SK-N-SH (cell line): ENCODE data around the gene ADH1B. TPM values are rescaled to one million over a fixed set of nuclear protein-coding genes. Genes with fewer than 3 reads are reported as not detected.
"Not testable (repeated sequence)": the region's sequence is repeated elsewhere in the genome, so short reads cannot be mapped to it uniquely, and the experiment has no call there.

Source experiments
- CTCF ChIA-PET: fragments of 300-600, 350-600 bp; formaldehyde crosslinking; extraction: SDS; loops from one replicate; lab custom pipeline; 2021; lab: Yijun Ruan, JAX
- POLR2A ChIA-PET: fragments of 350-600 bp; sonication (Branson Sonifier 250); formaldehyde crosslinking; extraction: SDS; loops from one replicate; lab custom pipeline; 2020; ENCODE audit warnings: antibody characterized with exemption, inconsistent platforms; lab: Yijun Ruan, JAX
- DNase-seq: peaks from one replicate; pipeline ENCODE4 v3.0.0; 2012
- H2AFZ ChIP-seq: fragments of 200-600 bp; sonication (generic); 2 replicates; pipeline ENCODE4 v1.8.1; 2016; ENCODE audit warnings: antibody characterized with exemption, mild to moderate bottlenecking, low read depth
- H3F3A ChIP-seq: fragments of 200-600 bp; sonication (generic); replicated peaks from 2 replicates; pipeline ENCODE3; 2016; ENCODE audit warnings: antibody characterized with exemption, mild to moderate bottlenecking; ENCODE audit not compliant: insufficient read depth
- H3K27ac ChIP-seq, 2 experiments: fragments of 200-500 bp in 1 of 2; fragments of 200-600 bp in 1 of 2; sonication (Bioruptor generic) in 1 of 2; sonication (generic), shearing (Covaris generic) in 1 of 2; 2 replicates each; pipeline versions ENCODE4 v1.5.1 to v1.6.1; 2014 to 2016; ENCODE audit warnings: low read depth in 2 of 2, inconsistent platforms in 1 of 2, low read length in 1 of 2, mild to moderate bottlenecking in 1 of 2, mixed read lengths in 1 of 2
- H3K27me3 ChIP-seq: fragments of 200-600 bp; sonication (generic), shearing (Covaris generic); 2 replicates; pipeline ENCODE4 v1.6.1; 2016; ENCODE audit warnings: mixed run types; ENCODE audit not compliant: insufficient read depth
- H3K36me3 ChIP-seq, 2 experiments: fragments of 200-500 bp in 1 of 2; fragments of 200-600 bp in 1 of 2; sonication (Bioruptor generic) in 1 of 2; sonication (generic) in 1 of 2; replicated peaks in 1 of 2; 2 replicates each; pipeline versions ENCODE3 to v1.5.1; 2014 to 2016; ENCODE audit warnings: low read length in 1 of 2, mild to moderate bottlenecking in 1 of 2; ENCODE audit not compliant: insufficient read depth in 2 of 2, control insufficient read depth in 1 of 2
- H3K4me1 ChIP-seq, 2 experiments: fragments of 200-500 bp in 1 of 2; fragments of 200-600 bp in 1 of 2; sonication (Bioruptor generic) in 1 of 2; sonication (generic), shearing (Covaris generic) in 1 of 2; 2 replicates each; pipeline versions ENCODE4 v1.5.1 to v1.6.1; 2014 to 2016; ENCODE audit warnings: low read depth in 1 of 2, low read length in 1 of 2, mixed run types in 1 of 2; ENCODE audit not compliant: insufficient read depth in 2 of 2, control insufficient read depth in 1 of 2
- H3K4me2 ChIP-seq: fragments of 200-600 bp; sonication (generic), shearing (Covaris generic); 2 replicates; pipeline ENCODE4 v1.6.1; 2017; ENCODE audit warnings: mixed run types
- H3K4me3 ChIP-seq, 2 experiments: fragments of 200-500 bp in 1 of 2; fragments of 200-600 bp in 1 of 2; sonication (Bioruptor generic) in 1 of 2; sonication (generic), shearing (Covaris generic) in 1 of 2; 2 replicates each; pipeline versions ENCODE4 v1.5.1 to v1.8.1; 2014 to 2016; ENCODE audit warnings: low read depth in 2 of 2, inconsistent platforms in 1 of 2, low read length in 1 of 2, mild to moderate bottlenecking in 1 of 2, mixed read lengths in 1 of 2, moderate library complexity in 1 of 2
- H3K79me2 ChIP-seq: fragments of 200-600 bp; sonication (generic); 2 replicates; pipeline ENCODE4 v1.8.1; 2017; ENCODE audit warnings: mild to moderate bottlenecking; ENCODE audit not compliant: insufficient read depth
- H3K9ac ChIP-seq: fragments of 200-600 bp; sonication (generic); 2 replicates; pipeline ENCODE4 v1.6.1; 2017; ENCODE audit warnings: mixed run types
- H3K9me2 ChIP-seq: fragments of 200-600 bp; sonication (generic); 2 replicates; pipeline ENCODE4 v1.6.1; 2017; ENCODE audit warnings: mixed run types
- H3K9me3 ChIP-seq: fragments of 200-600 bp; sonication (generic); 2 replicates; pipeline ENCODE4 v1.6.1; 2017; ENCODE audit warnings: mixed run types, mild to moderate bottlenecking, moderate library complexity
- H4K20me1 ChIP-seq: fragments of 200-600 bp; sonication (generic); 2 replicates; pipeline ENCODE4 v1.6.1; 2017; ENCODE audit warnings: mild to moderate bottlenecking, mixed run types; ENCODE audit not compliant: insufficient read depth
- CHD2 ChIP-seq: fragments of 150-350 bp; IDR thresholded peaks from 2 replicates; pipeline ENCODE4 v1.6.1; 2018; ENCODE audit warnings: low read length; ENCODE audit not compliant: partially characterized antibody
- ELF1 ChIP-seq: IDR thresholded peaks from 2 replicates; pipeline ENCODE4 v1.4.0; 2012
- EP300 ChIP-seq, 2 experiments: IDR thresholded peaks; 2 replicates each; pipeline versions ENCODE4 v1.4.0 to v1.6.1; 2012; ENCODE audit warnings: borderline replicate concordance in 1 of 2, low read depth in 1 of 2, low read length in 1 of 2
- FOSL2 ChIP-seq: IDR thresholded peaks from 2 replicates; pipeline ENCODE4 v1.4.0; 2012; ENCODE audit warnings: low read depth, mild to moderate bottlenecking, moderate library complexity, borderline replicate concordance
- FOXJ3 ChIP-seq: sonication (generic); formaldehyde crosslinking; IDR thresholded peaks from 2 replicates; pipeline ENCODE4 v1.5.1; 2020; ENCODE audit warnings: mild to moderate bottlenecking, missing genetic modification reagents
- FOXM1 ChIP-seq: IDR thresholded peaks from 2 replicates; pipeline ENCODE4 v1.4.0; 2012; ENCODE audit warnings: low read depth, mild to moderate bottlenecking
- IRF3 ChIP-seq: fragments of 150-350 bp; IDR thresholded peaks from 2 replicates; pipeline ENCODE4 v1.6.1; 2016; ENCODE audit warnings: mild to moderate bottlenecking, low read depth, low read length
- JUND ChIP-seq: IDR thresholded peaks from 2 replicates; pipeline ENCODE4 v1.4.0; 2012
- MEF2A ChIP-seq: IDR thresholded peaks from 2 replicates; pipeline ENCODE4 v1.4.0; 2012; ENCODE audit warnings: low read depth, borderline replicate concordance
- MXI1 ChIP-seq: IDR thresholded peaks from 2 replicates; pipeline ENCODE4 v1.6.1; 2012; ENCODE audit warnings: mild to moderate bottlenecking, low read depth, low read length, improper control_type of control experiment
- NFIC ChIP-seq: IDR thresholded peaks from 2 replicates; pipeline ENCODE4 v1.4.0; 2012; ENCODE audit warnings: borderline replicate concordance
- NRF1 ChIP-seq: IDR thresholded peaks from 2 replicates; pipeline ENCODE4 v1.6.1; 2012; ENCODE audit warnings: low read depth, mild to moderate bottlenecking, low read length
- RAD21 ChIP-seq: IDR thresholded peaks from 2 replicates; pipeline ENCODE4 v1.6.1; 2012; ENCODE audit warnings: mild to moderate bottlenecking, low read length
- RXRA ChIP-seq: IDR thresholded peaks from 2 replicates; pipeline ENCODE4 v1.4.0; 2012; ENCODE audit warnings: low read depth, mild to moderate bottlenecking, borderline replicate concordance
- SMC3 ChIP-seq: IDR thresholded peaks from 2 replicates; pipeline ENCODE4 v1.6.1; 2012; ENCODE audit warnings: low read depth, low read length, improper control_type of control experiment
- TAF1 ChIP-seq: IDR thresholded peaks from 2 replicates; pipeline ENCODE4 v1.6.1; 2012; ENCODE audit warnings: low read depth, mild to moderate bottlenecking, low read length, moderate library complexity, borderline replicate concordance
- TCF12 ChIP-seq: IDR thresholded peaks from 2 replicates; pipeline ENCODE4 v1.4.0; 2012
- USF1 ChIP-seq: IDR thresholded peaks from 2 replicates; pipeline ENCODE4 v1.4.0; 2012; ENCODE audit warnings: low read depth, borderline replicate concordance
- USF2 ChIP-seq: fragments of 150-350 bp; IDR thresholded peaks from 2 replicates; pipeline ENCODE4 v1.6.1; 2017; ENCODE audit warnings: antibody characterized with exemption, low read length, low read depth, borderline replicate concordance
- WGBS: methylation state at CpG from one replicate; pipeline ENCODE4 v1.1.6; 2017; ENCODE audit warnings: low lambda C conversion rate; 5-methylcytosine and 5-hydroxymethylcytosine counted together
- polyA plus RNA-seq, 3 experiments: library from polyadenylated mRNA; depleted of rRNA; stranded (reverse); fragments of >200 nt; gene quantifications; 2 replicates each; pipeline ENCODE4 v1.2.3, GENCODE V29; 2012

The ADH1B gene
- polyA plus RNA-seq, 1 of the 3 experiments (the other 2 are of a cell fraction): not detected

GRCh38 chr4:99323756-99324155 lies 2.6 kb upstream of the ADH1B start:
- POLR2A ChIA-PET: no interaction called here
- Histone ChIP-seq H3K36me3 (no peaks in the 10 kb centered on the region), H3K79me2 (no peaks in the 10 kb centered on the region), H3F3A (no peaks in the 10 kb centered on the region), H3K4me3 (no peak overlapping the region), H3K27ac (no peak overlapping the region), H3K9me2 (no peaks in the 10 kb centered on the region), H3K4me2 (no peak overlapping the region), H3K9ac (no peak overlapping the region), H3K27me3 (no peaks in the 10 kb centered on the region), H4K20me1 (no peaks in the 10 kb centered on the region), H3K4me1 (no peaks in the 10 kb centered on the region), H3K9me3 (no peaks in the 10 kb centered on the region), H2AFZ (no peak overlapping the region)
- TF ChIP-seq FOSL2: no peak
- no peak for TF ChIP-seq FOXM1
- no peak for TF ChIP-seq SMC3
- no peak for TF ChIP-seq EP300 (IDR thresholded peaks at IDR 0.05; ENCODE audit: borderline replicate concordance in 1 of 2, low read depth in 1 of 2, low read length in 1 of 2)
- TF ChIP-seq CHD2: no peak
- no peak for TF ChIP-seq FOXJ3 (CRISPR knock-in tag)
- TF ChIP-seq RAD21: no peak
- TF ChIP-seq MEF2A: no peak
- TF ChIP-seq USF2: no peak
- TF ChIP-seq TCF12: no peak
- no peak for TF ChIP-seq NFIC
- no peak for TF ChIP-seq NRF1
- no peak for TF ChIP-seq IRF3
- TF ChIP-seq ELF1: no peak
- no peak for TF ChIP-seq JUND
- no peak for TF ChIP-seq USF1
- no peak for TF ChIP-seq MXI1
- no peak for TF ChIP-seq RXRA
- TF ChIP-seq TAF1: no peak
- WGBS: 13% methylated on average over 1 of the region's 1 CpG
- CTCF ChIA-PET: no interaction called here
- no peak for DNase-seq

- H3K9me2 ChIP-seq, CTCF ChIA-PET, H3K36me3 ChIP-seq, H3K4me1 ChIP-seq, DNase-seq, H3K9me3 ChIP-seq, H3K4me2 ChIP-seq, H3K9ac ChIP-seq, H3K27me3 ChIP-seq, POLR2A ChIA-PET, H3F3A ChIP-seq, H2AFZ ChIP-seq, H3K4me3 ChIP-seq, H4K20me1 ChIP-seq, H3K79me2 ChIP-seq, H3K27ac ChIP-seq: not testable (repeated sequence)
- WGBS: 23% methylated on average over 8 of the region's 8 CpGs
Observed at GRCh38 chr4:99317811-99318210, 3.4 kb downstream of the ADH1B start.
